Parathyroid adenoma (tissue), 2 donors: ENCODE results near the gene ABHD16A.

Experiments
- H2AFZ ChIP-seq: fragments of 300-600 bp; sonication (generic); one replicate; pipeline ENCODE4 v1.7.0; 2017; ENCODE audit warnings: antibody characterized with exemption, mild to moderate bottlenecking
- H3K27ac ChIP-seq: fragments of 300-600 bp; sonication (generic); one replicate; pipeline ENCODE4 v1.7.0; 2017
- H3K27me3 ChIP-seq: fragments of 300-600 bp; sonication (generic); one replicate; pipeline ENCODE4 v1.7.0; 2017; ENCODE audit warnings: low read length; ENCODE audit not compliant: control insufficient read depth, insufficient read depth
- H3K36me3 ChIP-seq: fragments of 300-600 bp; sonication (generic); one replicate; pipeline ENCODE4 v1.7.0; 2017; ENCODE audit warnings: low read length; ENCODE audit not compliant: control insufficient read depth, insufficient read depth
- H3K4me1 ChIP-seq: fragments of 300-600 bp; sonication (generic); one replicate; pipeline ENCODE4 v1.7.0; 2017; ENCODE audit warnings: control low read depth
- H3K4me2 ChIP-seq: fragments of 300-600 bp; sonication (generic); one replicate; pipeline ENCODE4 v1.7.0; 2017; ENCODE audit warnings: low read length
- H3K4me3 ChIP-seq: fragments of 300-600 bp; sonication (generic); one replicate; pipeline ENCODE4 v1.7.0; 2017; ENCODE audit warnings: low read depth, low read length
- H3K79me2 ChIP-seq: fragments of 300-600 bp; sonication (generic); one replicate; pipeline ENCODE4 v1.7.0; 2017; ENCODE audit warnings: control low read depth
- H3K9ac ChIP-seq: fragments of 300-600 bp; sonication (generic); one replicate; pipeline ENCODE4 v1.7.0; 2017; ENCODE audit warnings: mild to moderate bottlenecking
- H3K9me3 ChIP-seq: fragments of 300-600 bp; sonication (generic); one replicate; pipeline ENCODE4 v1.7.0; 2017; ENCODE audit warnings: low read length; ENCODE audit not compliant: control insufficient read depth
- TF ChIP-seq, protein P1 (sequence below): fragments of 300-600 bp; sonication (generic); IDR thresholded peaks from one replicate; pipeline ENCODE4 v1.7.0; 2017; ENCODE audit warnings: antibody characterized with exemption, mild to moderate bottlenecking
- donor health status: primary hyperparathyroidism.

ABHD16A gene

DNA sequence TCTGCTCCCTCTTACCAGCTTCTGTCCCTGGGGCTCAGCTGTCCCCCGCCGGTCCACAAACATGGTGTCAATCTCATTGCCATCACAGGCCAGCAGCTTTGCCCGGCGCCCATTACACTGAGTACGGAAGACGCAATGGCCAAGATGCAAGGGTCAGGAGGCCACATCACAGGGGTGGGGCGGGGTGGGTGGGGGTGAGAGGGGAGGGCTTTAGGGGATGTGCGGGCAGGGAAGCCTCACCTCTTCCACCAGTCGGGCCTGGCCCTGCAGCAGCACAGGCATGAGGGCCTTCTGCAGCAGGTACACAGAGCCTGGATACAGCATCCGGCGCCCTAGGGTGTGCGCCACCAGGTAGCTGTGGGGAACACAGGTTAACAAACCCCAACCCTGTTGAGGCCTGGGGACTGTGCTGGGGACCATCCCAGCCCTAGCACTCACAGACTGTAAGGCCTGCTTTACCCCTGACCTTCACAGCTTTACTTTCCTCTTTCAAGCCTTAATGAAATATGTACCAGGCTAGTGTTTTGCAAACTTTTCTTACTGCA, 11.5 kb downstream of the ABHD16A start:
- no peaks in the 10 kb centered on the region for H3K36me3 ChIP-seq
- no peaks in the 10 kb centered on the region for H3K4me1 ChIP-seq
- no peak overlapping the region for H2AFZ ChIP-seq
- no peaks in the 10 kb centered on the region for H3K9me3 ChIP-seq
- no peak overlapping the region for H3K4me3 ChIP-seq
- H3K9ac ChIP-seq, result no peak overlapping the region
- no peaks in the 10 kb centered on the region for H3K27me3 ChIP-seq
- H3K79me2 ChIP-seq, result no peaks in the 10 kb centered on the region
- TF ChIP-seq, protein P1, sequence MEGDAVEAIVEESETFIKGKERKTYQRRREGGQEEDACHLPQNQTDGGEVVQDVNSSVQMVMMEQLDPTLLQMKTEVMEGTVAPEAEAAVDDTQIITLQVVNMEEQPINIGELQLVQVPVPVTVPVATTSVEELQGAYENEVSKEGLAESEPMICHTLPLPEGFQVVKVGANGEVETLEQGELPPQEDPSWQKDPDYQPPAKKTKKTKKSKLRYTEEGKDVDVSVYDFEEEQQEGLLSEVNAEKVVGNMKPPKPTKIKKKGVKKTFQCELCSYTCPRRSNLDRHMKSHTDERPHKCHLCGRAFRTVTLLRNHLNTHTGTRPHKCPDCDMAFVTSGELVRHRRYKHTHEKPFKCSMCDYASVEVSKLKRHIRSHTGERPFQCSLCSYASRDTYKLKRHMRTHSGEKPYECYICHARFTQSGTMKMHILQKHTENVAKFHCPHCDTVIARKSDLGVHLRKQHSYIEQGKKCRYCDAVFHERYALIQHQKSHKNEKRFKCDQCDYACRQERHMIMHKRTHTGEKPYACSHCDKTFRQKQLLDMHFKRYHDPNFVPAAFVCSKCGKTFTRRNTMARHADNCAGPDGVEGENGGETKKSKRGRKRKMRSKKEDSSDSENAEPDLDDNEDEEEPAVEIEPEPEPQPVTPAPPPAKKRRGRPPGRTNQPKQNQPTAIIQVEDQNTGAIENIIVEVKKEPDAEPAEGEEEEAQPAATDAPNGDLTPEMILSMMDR, result no peak
- H3K4me2 ChIP-seq, result no peak overlapping the region
- H3K27ac ChIP-seq, result no peak overlapping the region

DNA sequence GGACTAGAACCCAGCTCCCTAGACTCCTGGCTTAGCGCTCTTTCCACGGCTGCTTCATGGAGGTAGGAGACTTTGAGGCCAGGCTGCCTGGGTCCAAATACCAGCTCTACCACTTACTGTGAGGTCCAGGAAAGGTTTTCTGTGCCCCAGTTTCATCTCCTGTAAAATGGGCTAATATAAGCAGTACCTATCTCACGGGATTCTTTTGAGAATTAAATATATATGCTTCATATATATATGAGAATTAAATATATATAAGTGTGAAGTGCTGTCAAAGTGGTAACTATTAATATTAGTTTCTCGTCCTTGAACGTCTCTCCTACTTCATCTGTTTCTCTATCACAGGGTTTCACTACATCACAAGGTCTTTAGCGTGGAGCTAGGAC, 12.1 kb downstream of the ABHD16A start:
- Histone ChIP-seq H3K36me3 (no peaks in the 10 kb centered on the region), H3K27ac (no peak overlapping the region)

DNA sequence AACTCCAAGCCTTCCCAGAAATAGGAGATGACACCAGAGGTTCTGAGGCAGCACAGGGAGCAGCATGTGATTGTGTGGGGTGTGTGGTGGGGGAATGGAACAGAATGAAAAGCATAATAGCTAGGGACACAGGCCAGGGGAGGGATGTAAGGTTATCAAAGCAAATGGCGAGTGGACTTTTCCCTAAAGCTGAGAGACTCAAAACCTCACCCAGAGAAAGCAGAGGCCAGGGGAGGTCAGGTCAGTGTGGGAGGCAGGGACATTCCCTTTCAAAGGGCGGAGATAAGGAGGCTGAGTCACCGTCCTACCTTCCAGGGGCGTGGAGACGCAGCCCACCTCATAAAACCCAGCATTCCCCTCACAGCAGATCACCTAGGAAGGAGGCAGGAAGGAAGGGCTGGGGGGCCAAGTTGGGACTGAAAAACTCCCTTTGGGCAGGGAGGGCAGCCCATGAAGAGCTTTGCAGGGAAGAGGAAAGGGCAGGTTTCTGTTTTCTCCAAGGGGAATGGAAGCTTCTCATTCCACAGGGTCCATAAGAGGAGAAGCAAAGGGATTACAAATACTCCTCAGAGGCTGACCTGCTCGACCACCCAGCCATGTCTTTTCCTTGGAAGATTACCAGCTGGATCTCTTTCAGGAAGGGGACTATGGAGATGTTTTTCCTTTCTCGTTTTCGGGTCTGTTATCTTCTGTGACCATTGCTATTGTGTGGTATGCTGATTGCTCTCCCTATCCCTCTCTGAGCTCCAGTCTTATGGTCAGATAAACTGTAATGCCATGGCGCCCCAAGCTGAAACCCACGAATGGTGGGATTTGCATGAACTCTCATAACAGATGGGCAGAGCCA, 12.7 kb downstream of the ABHD16A start:
- no peaks in the 10 kb centered on the region for H3K36me3 ChIP-seq
- H3K27ac ChIP-seq, result no peak overlapping the region
- no peaks in the 10 kb centered on the region for H3K79me2 ChIP-seq
- H3K9me3 ChIP-seq, result no peaks in the 10 kb centered on the region
- H3K4me2 ChIP-seq, result no peak overlapping the region
- no peaks in the 10 kb centered on the region for H3K27me3 ChIP-seq
- H3K4me1 ChIP-seq, result no peaks in the 10 kb centered on the region
- H2AFZ ChIP-seq, result no peak overlapping the region
- H3K9ac ChIP-seq, result no peak overlapping the region
- TF ChIP-seq, protein P1, result no peak
- H3K4me3 ChIP-seq, result no peak overlapping the region

More for the DNA sequence above, 12.1 kb downstream of the ABHD16A start:
- H3K4me2 ChIP-seq, result no peak overlapping the region
- no peak overlapping the region for H2AFZ ChIP-seq
- H3K27me3 ChIP-seq, result no peaks in the 10 kb centered on the region
- H3K4me1 ChIP-seq, result no peaks in the 10 kb centered on the region
- TF ChIP-seq, protein P1, result no peak
- H3K79me2 ChIP-seq, result no peaks in the 10 kb centered on the region
- H3K9ac ChIP-seq, result no peak overlapping the region
- H3K4me3 ChIP-seq, result no peak overlapping the region
- no peaks in the 10 kb centered on the region for H3K9me3 ChIP-seq

DNA sequence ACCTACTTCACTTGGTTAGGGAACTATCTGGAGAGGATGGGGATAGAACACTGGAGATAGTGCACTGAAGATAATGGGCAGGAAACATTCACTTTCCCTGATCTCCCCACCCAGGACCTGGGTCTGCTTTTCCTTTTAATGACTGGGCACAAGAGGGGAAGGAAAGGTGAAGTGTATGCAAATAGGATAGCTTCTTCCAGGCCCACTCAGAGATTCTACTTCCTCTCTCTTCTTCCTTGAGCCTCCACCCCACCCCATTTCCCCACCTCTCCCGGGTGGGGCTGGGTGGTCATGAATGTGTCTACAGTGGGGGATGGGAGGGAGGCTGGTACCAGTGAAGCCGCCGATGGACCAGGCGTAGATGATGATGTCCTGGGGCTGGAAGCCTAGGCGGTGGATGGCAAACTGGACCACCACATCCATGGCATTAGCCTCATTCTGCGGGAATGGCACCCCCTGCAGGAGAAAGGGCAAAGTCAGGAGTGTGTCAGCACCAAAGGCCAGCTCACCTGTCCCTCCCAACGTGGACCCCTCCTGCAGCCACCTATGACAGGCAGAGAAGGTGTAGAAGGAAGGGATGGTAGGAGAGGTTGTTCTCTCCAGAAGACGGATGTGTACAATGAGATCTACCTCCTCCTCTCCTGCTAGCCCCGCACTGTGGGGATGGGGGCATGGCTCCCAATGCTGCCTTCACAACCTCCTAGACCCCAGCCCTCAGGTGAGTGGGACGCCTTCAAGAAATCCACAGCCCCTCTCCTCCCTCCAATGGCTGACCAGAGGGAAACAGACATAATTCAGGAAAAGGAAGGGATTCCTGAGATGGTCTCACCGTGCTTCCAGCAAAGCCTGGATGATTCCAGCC, 13.6 kb downstream of the ABHD16A start:
- no peaks in the 10 kb centered on the region for H3K9me3 ChIP-seq
- H3K4me1 ChIP-seq, result no peaks in the 10 kb centered on the region
- H2AFZ ChIP-seq, result no peak overlapping the region
- H3K4me3 ChIP-seq, result no peak overlapping the region
- H3K4me2 ChIP-seq, result no peak overlapping the region
- no peaks in the 10 kb centered on the region for H3K79me2 ChIP-seq
- no peak overlapping the region for H3K9ac ChIP-seq
- H3K27ac ChIP-seq, result no peak overlapping the region
- H3K27me3 ChIP-seq, result no peaks in the 10 kb centered on the region
- TF ChIP-seq, protein P1, result no peak
- H3K36me3 ChIP-seq, result no peaks in the 10 kb centered on the region
